ENCODE results near the gene SLITRK3. TPM values are rescaled to one million over a fixed set of nuclear protein-coding genes. Genes with fewer than 3 reads are reported as not detected.
"Not testable (repeated sequence)": the region's sequence is repeated elsewhere in the genome, so short reads cannot be mapped to it uniquely, and the experiment has no call there.

Gene SLITRK3
- total RNA-seq, 1 donor from 2014 or later = not detected

DNA sequence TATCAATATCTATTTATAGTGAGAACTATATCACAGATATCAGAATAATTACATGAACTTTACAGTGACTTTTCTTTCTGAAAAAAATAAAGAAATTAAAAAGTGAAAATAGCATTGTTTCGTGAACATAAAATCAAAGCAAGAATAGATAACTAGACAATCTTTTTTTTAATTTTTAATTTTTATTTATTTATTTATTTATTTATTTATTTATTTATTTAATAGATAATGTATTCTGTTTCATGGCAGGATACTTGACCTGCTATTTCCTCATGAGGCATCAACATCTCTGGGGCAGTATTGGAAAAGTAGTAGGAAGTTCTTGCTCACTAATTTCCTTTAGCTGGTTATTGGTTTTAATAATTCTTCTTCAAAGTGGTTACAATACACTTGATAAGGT lies 33.3 kb downstream of the SLITRK3 start:
- intact Hi-C loops (cut with micrococcal nuclease) = no loop called here
- no peak overlapping the region for H3K4me3 Mint-ChIP-seq
- H3K36me3 Mint-ChIP-seq (ENCODE audit: low read depth) = no peaks in the 10 kb centered on the region
- no peaks in the 10 kb centered on the region for H3K4me1 Mint-ChIP-seq
- no peak for DNase-seq
- H3K27me3 Mint-ChIP-seq = no peaks in the 10 kb centered on the region
- H3K9me3 Mint-ChIP-seq = no peaks in the 10 kb centered on the region
- no peak overlapping the region for H3K27ac Mint-ChIP-seq

DNA sequence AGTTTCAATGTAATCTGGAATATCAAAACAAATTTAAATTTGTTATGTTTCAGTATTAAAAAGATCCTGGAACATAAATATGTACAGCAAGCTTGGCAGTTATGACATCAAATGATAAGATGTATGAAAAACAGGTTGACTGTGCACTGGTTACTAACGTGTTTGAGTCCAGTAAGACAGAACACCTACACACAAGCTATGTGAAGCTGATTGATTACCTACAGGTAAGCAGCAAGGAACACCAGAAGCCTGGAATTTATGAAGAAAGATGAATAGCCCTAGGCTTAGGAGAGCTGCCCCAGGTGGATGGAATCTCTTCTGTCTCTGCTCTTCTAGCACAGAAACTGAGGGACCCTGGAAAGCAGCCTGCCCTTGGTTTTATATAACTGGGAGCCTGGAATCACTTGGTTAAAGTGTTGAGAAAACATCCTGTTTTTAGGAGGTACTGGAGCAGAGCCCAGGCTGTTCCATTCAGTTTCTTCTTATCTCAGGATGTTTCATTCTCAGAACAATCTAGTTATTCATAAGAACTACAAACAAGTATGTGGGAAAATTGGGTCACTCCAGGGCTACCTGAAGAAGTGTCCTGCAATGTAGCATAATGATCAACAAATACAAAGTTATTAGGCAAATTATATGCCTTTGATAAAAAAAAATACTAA lies 36.3 kb downstream of the SLITRK3 start:
- Mint-ChIP-seq H3K36me3 (ENCODE audit: low read depth) (no peaks in the 10 kb centered on the region), H3K9me3 (no peaks in the 10 kb centered on the region), H3K27me3 (no peaks in the 10 kb centered on the region), H3K27ac (no peak overlapping the region), H3K4me3 (no peak overlapping the region), H3K4me1 (no peaks in the 10 kb centered on the region)
- no peak for DNase-seq
- intact Hi-C loops (cut with micrococcal nuclease) = no loop called here

DNA sequence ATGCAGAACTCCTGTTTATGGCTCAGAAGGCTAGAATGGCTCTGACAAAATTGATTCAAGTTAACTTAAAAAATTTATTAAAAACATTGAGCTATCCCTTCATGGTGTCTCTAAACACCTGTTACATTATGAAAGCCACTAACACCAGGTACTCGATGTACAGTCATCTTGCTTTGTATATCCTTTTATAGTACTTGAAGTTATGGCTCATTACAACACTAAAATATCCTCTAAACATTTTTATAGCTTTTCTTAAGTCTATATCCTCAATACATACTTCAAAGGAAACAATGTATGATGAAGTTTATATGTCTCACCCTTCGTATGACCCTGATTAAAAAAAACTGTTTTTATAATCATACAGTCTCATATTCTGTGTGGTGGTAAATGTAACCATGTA lies 38.2 kb downstream of the SLITRK3 start:
- Mint-ChIP-seq H3K4me1 (no peaks in the 10 kb centered on the region), H3K27ac (no peak overlapping the region), H3K9me3 (no peaks in the 10 kb centered on the region), H3K36me3 (ENCODE audit: low read depth) (no peaks in the 10 kb centered on the region), H3K27me3 (no peaks in the 10 kb centered on the region), H3K4me3 (no peak overlapping the region)
- intact Hi-C loops (cut with micrococcal nuclease) = no loop called here
- DNase-seq = no peak

DNA sequence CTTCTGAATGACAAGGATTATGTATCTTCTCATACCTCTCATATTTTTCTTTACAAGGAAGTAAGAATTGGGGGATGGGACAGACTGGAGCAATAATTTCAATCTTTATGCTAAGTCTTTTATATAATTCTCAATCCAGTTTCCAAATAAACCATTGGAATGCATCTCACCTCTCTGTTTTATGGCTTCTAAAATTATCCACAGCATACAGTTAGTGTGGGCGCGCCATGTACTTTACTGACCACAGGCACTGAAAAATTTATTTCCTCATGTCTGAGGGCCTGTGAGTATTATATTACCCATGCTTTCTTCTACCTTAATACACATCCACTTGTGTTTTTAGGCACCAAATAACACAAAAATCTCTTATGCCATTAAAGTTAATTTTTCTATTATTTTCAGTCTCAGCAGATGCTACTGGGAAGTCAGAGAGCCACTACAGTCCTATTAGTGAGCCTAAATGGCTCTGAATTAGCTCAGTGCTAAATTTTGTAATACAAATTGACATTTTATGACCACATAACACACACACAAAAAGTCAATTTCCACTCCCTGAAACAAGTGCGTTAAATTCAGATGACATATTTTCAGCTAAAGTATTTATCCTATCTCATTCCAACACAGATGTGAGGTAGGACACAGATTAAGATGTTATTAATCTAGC lies 39.3 kb downstream of the SLITRK3 start:
- no peaks in the 10 kb centered on the region for H3K36me3 Mint-ChIP-seq (ENCODE audit: low read depth)
- no peaks in the 10 kb centered on the region for H3K4me1 Mint-ChIP-seq
- H3K4me3 Mint-ChIP-seq = no peak overlapping the region
- H3K27ac Mint-ChIP-seq = no peak overlapping the region
- DNase-seq = no peak
- intact Hi-C loops (cut with micrococcal nuclease) = no loop called here
- H3K27me3 Mint-ChIP-seq = no peaks in the 10 kb centered on the region
- no peaks in the 10 kb centered on the region for H3K9me3 Mint-ChIP-seq

DNA sequence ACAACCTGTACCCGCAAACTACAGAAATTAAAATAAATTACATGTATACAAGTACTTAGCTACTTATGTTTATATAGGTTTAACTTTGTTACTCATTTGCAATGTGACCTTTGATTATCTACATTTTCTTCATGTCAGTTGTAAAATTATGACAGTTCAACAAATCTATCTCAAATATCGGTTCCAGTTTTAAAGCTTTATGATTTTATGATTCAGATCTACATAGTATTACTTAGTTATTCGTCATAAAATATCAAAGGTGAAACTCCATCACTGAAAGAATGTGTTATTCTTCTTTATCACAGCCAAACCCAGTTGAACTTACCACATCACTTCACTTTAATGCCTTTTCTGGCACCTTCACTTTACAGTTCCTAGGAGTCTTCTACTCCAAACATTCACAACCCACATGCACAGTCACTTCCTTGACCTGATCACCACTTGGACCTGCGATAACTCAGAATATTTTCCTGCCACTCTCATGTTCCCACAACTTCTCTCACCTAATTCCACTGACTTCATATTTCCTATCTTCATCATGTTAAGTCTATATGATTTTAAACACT lies 47.2 kb downstream of the SLITRK3 start:
- intact Hi-C loops (cut with micrococcal nuclease) = no loop called here
- Mint-ChIP-seq H3K27ac (no peak overlapping the region), H3K4me3 (no peak overlapping the region), H3K9me3 (no peaks in the 10 kb centered on the region), H3K36me3 (ENCODE audit: low read depth) (no peaks in the 10 kb centered on the region), H3K27me3 (no peaks in the 10 kb centered on the region), H3K4me1 (no peaks in the 10 kb centered on the region)
- no peak for DNase-seq

DNA sequence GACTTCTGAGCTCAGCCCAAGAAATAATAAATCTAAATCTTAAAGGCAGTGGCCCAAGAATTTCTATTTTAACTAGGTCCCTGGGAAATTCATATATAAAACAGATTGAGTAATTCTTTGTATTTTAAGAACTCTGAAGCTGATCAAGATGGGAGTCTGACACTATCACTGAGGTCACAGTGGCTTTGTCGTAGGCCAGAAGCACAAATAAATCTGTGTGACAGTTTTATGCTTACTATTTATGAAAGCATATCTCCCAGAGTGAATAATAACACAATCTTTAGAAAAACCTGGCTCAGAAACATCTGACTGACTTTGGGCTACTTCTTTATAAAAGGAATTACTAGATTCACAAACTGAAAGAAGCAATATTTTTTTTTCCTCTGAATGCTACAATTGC lies 51.9 kb downstream of the SLITRK3 start:
- intact Hi-C loops (cut with micrococcal nuclease) = no loop called here
- Mint-ChIP-seq H3K4me3 (no peak overlapping the region), H3K27ac (no peak overlapping the region), H3K36me3 (ENCODE audit: low read depth) (no peaks in the 10 kb centered on the region), H3K9me3 (no peaks in the 10 kb centered on the region), H3K27me3 (no peaks in the 10 kb centered on the region), H3K4me1 (no peaks in the 10 kb centered on the region)
- no peak for DNase-seq

DNA sequence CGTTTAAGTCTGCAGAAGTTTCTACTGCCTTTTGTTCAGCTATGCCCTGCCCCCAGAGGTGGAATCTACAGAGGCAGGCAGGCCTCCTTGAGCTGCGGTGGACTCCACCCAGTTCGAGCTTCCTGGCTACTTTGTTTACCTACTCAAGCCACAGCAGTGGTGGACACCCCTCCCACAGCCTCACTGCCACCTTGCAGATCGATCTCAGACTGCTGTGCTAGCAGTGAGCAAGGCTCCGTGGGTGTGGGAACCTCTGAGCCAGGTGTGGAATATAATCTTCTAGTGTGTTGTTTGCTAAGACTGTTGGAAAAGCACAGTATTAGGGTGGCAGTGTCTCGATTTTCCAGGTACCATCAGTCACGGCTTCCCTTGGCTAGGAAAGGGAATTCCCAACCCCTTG lies 56.3 kb downstream of the SLITRK3 start:
- H3K27ac Mint-ChIP-seq; H3K9me3 Mint-ChIP-seq; H3K36me3 Mint-ChIP-seq (ENCODE audit: low read depth); H3K27me3 Mint-ChIP-seq; DNase-seq; H3K4me1 Mint-ChIP-seq; H3K4me3 Mint-ChIP-seq; intact Hi-C loops (cut with micrococcal nuclease): not testable (repeated sequence)

Other genes with a start within 250 kb of the SLITRK3 start
- not detected in 2 replicates for gene SI, start 117.9 kb downstream of the SLITRK3 start, total RNA-seq

Data from activated CD4-positive, alpha-beta T cell treated with anti-CD3 and anti-CD28 coated beads, Interleukin-2, amount 10 ng/mL, durations not matched to agents 24 days and 14 days (primary cell).